ENCODE results near the gene CEMIP.

GRCh38 chr15:80997692-80998091 is 218.5 kb downstream of the CEMIP start:
- TF ChIP-seq POLR2A (IDR thresholded peaks at IDR 0.05; ENCODE audit: control extremely low read depth in 1 of 2, low read depth in 2 of 2, low read length in 2 of 2), result no peak
- no peak for TF ChIP-seq CREB1 (IDR thresholded peaks at IDR 0.05)
- TF ChIP-seq USF2 (IDR thresholded peaks at IDR 0.05; ENCODE audit: low read length), result no peak
- no peak for TF ChIP-seq POLR2AphosphoS5 (IDR thresholded peaks at IDR 0.05; ENCODE audit: low read depth, low read length)
- TF ChIP-seq EZH2 (IDR thresholded peaks at IDR 0.05; ENCODE audit: low read depth, low read length, severe bottlenecking), result no peak
- TF ChIP-seq NRF1 (IDR thresholded peaks at IDR 0.05; ENCODE audit: low read depth, low read length), result no peak
- no peak for TF ChIP-seq CTCF (IDR thresholded peaks at IDR 0.05; ENCODE audit: control extremely low read depth in 1 of 3, insufficient read depth in 1 of 3, low read depth in 1 of 3, low read length in 3 of 3)
- TF ChIP-seq SIX5 (IDR thresholded peaks at IDR 0.05; ENCODE audit: low read depth, low read length), result no peak
